Loucy (cell line): ENCODE results near the gene CEP128.

ENCODE experiments used
- CTCF ChIP-seq: fragments of 200-600 bp; sonication (generic); conservative IDR thresholded peaks from 2 replicates; pipeline ENCODE4 v1.5.1; 2014; ENCODE audit warnings: mild to moderate bottlenecking, antibody characterized with exemption, low read length
- EZH2phosphoT487 ChIP-seq: fragments of 200-600 bp; IDR thresholded peaks from 2 replicates; pipeline ENCODE4 v1.6.1; 2018; ENCODE audit warnings: antibody characterized with exemption, mild to moderate bottlenecking, moderate library complexity, borderline replicate concordance

GRCh38 chr14:80988735-80989429 lies 47.3 kb upstream of the CEP128 start:
- TF ChIP-seq CTCF (no peak), EZH2phosphoT487 (no peak)
